ENCODE results near the gene ALDH1A2. TPM values are rescaled to one million over a fixed set of nuclear protein-coding genes. Genes with fewer than 3 reads are reported as not detected.

The ALDH1A2 gene
- total and polyA plus RNA-seq, 7 donors, result 1.2 to 12.5 (median 4.4) TPM

GRCh38 chr15:58015565-58015964, 49.9 kb downstream of the ALDH1A2 start:
- no peaks in the 10 kb centered on the region for H3K9me3 ChIP-seq
- no peaks in the 10 kb centered on the region for H3K36me3 ChIP-seq
- intact Hi-C loops (cut with DNase I), result no loop called here
- H3K27ac ChIP-seq, result no peak overlapping the region
- TF ChIP-seq POLR2A (IDR thresholded peaks at IDR 0.05), result no peak
- TF ChIP-seq CTCF (IDR thresholded peaks at IDR 0.05), result no peak
- TF ChIP-seq EP300 (IDR thresholded peaks at IDR 0.05), result no peak
- TF ChIP-seq POLR2AphosphoS5 (IDR thresholded peaks at IDR 0.05), result no peak
- no peak for DNase-seq
- no peaks in the 10 kb centered on the region for H3K27me3 ChIP-seq
- H3K4me1 ChIP-seq, result no peaks in the 10 kb centered on the region
- no peak overlapping the region for H3K4me3 ChIP-seq
- WGBS, 2 donors, result 78 to 81% methylated on average over 1 of the region's 1 CpG

GRCh38 chr15:58014470-58014869, 51.0 kb downstream of the ALDH1A2 start:
- intact Hi-C loops (cut with DNase I), result no loop called here
- Histone ChIP-seq H3K4me1 (no peaks in the 10 kb centered on the region), H3K27me3 (no peaks in the 10 kb centered on the region), H3K9me3 (no peaks in the 10 kb centered on the region), H3K4me3 (no peak overlapping the region), H3K27ac (no peak overlapping the region), H3K36me3 (no peaks in the 10 kb centered on the region)
- TF ChIP-seq POLR2AphosphoS5 (IDR thresholded peaks at IDR 0.05) (no peak), EP300 (IDR thresholded peaks at IDR 0.05) (no peak), CTCF (IDR thresholded peaks at IDR 0.05) (no peak), POLR2A (IDR thresholded peaks at IDR 0.05) (no peak)
- WGBS, 2 donors, result 67 to 95% methylated on average over 1 of the region's 1 CpG
- no peak for DNase-seq

DNA sequence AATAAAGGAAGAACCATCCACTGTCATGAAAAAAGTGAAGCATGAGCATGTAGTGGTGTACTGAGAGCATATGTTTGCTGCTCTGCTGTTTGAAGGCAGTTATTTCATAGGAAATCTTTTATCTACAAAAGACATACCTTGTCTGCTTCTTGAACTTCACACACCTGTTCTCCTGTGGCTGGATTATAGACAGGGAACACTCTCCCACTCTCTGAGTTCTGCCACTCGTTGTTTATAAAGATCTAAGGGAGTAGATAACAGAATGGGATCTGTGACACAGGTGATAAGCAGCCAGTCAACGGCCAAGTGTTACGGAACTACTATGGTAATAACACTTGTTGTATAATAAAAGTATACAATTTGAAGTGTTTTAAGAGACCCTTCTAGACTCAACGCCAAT, 51.5 kb downstream of the ALDH1A2 start:
- no peak for TF ChIP-seq POLR2A (IDR thresholded peaks at IDR 0.05)
- Histone ChIP-seq H3K36me3 (no peaks in the 10 kb centered on the region), H3K4me3 (no peak overlapping the region), H3K27me3 (no peaks in the 10 kb centered on the region), H3K9me3 (no peaks in the 10 kb centered on the region), H3K27ac (no peak overlapping the region), H3K4me1 (no peaks in the 10 kb centered on the region)
- intact Hi-C loops (cut with DNase I), result no loop called here
- no peak for DNase-seq
- 18 to 51% methylated on average over 4 of the region's 4 CpGs for WGBS, 2 donors

DNA sequence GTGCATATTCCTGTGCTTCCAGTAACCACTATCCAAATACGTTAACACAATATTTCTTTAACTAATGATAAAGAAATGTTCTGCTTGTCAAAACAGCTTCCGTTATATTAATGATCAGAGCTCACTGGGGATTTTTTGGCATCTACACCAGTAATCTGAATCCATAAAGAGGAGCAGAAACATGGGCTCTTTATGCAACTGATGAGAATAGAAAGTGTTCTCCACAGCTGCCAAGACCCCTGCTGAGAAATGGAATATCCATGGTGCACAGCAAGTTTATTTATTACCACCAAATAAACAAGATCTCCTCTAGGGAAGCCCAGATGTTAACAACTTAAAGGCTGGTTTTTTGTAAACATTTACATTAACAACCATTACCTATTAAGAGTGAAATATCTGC, 54.5 kb downstream of the ALDH1A2 start:
- intact Hi-C loops (cut with DNase I), result no loop called here
- peaks cover 0 to 4% (median 0%) of the 10 kb centered on the region in 4 donors for H3K9me3 ChIP-seq
- H3K4me3 ChIP-seq, result no peak overlapping the region
- no peak for TF ChIP-seq POLR2A (IDR thresholded peaks at IDR 0.05)
- TF ChIP-seq EP300 (IDR thresholded peaks at IDR 0.05), result no peak
- TF ChIP-seq CTCF (IDR thresholded peaks at IDR 0.05), result no peak
- no peak for TF ChIP-seq POLR2AphosphoS5 (IDR thresholded peaks at IDR 0.05)
- no peaks in the 10 kb centered on the region for H3K36me3 ChIP-seq
- WGBS, 2 donors, result 80 to 89% methylated on average over 2 of the region's 2 CpGs
- H3K27me3 ChIP-seq, result no peaks in the 10 kb centered on the region
- H3K27ac ChIP-seq, result no peak overlapping the region
- no peaks in the 10 kb centered on the region for H3K4me1 ChIP-seq
- no peak for DNase-seq

DNA sequence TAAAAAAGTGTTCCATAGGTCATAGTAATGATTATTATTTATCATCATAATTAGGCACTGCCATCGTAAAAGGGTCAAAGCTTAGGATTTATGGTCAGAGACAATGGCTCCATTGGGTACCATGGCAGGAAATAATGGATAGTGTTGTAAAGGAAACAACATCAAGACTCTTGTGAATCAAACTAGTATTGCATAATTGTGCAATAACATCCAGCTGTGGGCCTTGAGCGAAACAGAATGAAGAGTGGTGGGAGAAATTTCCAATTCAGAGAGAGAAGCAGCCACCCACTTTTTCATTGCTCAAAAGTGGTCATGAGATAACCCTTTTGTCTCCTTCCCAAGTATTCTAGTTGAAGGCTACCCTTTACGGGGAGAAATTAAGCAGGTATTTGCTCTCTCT, 61.7 kb downstream of the ALDH1A2 start:
- Histone ChIP-seq H3K36me3 (no peaks in the 10 kb centered on the region), H3K4me1 (no peaks in the 10 kb centered on the region), H3K27ac (no peak overlapping the region), H3K27me3 (no peaks in the 10 kb centered on the region), H3K9me3 (peaks cover 0 to 4% (median under 1%) of the 10 kb centered on the region in 4 donors), H3K4me3 (no peak overlapping the region)
- no peak for DNase-seq
- WGBS, 2 donors, result 84 to 92% methylated on average over 3 of the region's 3 CpGs
- TF ChIP-seq POLR2A (IDR thresholded peaks at IDR 0.05), result no peak
- no peak for TF ChIP-seq POLR2AphosphoS5 (IDR thresholded peaks at IDR 0.05)
- no peak for TF ChIP-seq EP300 (IDR thresholded peaks at IDR 0.05)
- no peak for TF ChIP-seq CTCF (IDR thresholded peaks at IDR 0.05)
- intact Hi-C loops (cut with DNase I), result no loop called here

Measured in sigmoid colon (tissue), 7 donors.